Kidney epithelial cell (primary cell): ENCODE results near the gene TNN. TPM values are rescaled to one million over a fixed set of nuclear protein-coding genes. Genes with fewer than 3 reads are reported as not detected.

Experiments
- DNase-seq: peaks from one replicate; pipeline ENCODE4 v3.0.0-alpha.2; 2010; ENCODE audit warnings: low read depth
- H3K27me3 ChIP-seq: 2 replicates; pipeline ENCODE4 v1.6.0; 2011; ENCODE audit warnings: low read length; ENCODE audit not compliant: control insufficient read depth, insufficient read depth
- H3K36me3 ChIP-seq: 2 replicates; pipeline ENCODE4 v1.5.1; 2011; ENCODE audit warnings: low read length; ENCODE audit not compliant: control insufficient read depth, insufficient read depth
- H3K4me3 ChIP-seq: 2 replicates; pipeline ENCODE4 v1.5.1; 2011; ENCODE audit warnings: low read depth, mild to moderate bottlenecking, control low read depth, low read length
- total RNA-seq: library from RNA; depleted of rRNA; stranded (reverse); fragments of >200 nt; gene quantifications from 2 replicates; pipeline ENCODE4 v1.2.3, GENCODE V29; 2015
- TF ChIP-seq, protein P1 (sequence below): IDR thresholded peaks from 2 replicates; pipeline ENCODE4 v1.5.1; 2011; ENCODE audit warnings: mild to moderate bottlenecking, moderate library complexity, low read length, control low read depth, inconsistent platforms; ENCODE audit not compliant: insufficient read depth, poor library complexity, severe bottlenecking

The TNN gene
- total RNA-seq, 1 donor from 2014 or later: not detected

DNA sequence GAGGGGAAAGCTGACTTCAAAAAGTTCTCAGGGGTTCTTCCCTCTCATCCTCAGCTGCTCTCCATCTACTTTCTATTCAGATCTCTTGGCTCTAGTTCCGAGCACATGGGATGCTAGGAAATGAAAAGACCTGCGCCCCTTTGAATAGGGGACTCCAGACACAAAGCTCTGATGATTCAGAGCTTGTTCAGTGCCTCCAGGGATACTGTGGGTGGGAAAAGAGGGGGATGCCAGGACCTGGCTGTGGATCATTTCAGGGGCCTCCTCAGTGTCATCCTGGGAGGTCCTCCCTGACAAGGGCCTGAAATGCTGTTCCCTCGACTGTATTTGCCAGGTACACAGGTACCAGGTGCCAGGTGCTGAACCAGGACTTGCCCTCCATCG, 125.9 kb downstream of the TNN start:
- H3K4me3 ChIP-seq: no peak overlapping the region
- DNase-seq: no peak
- TF ChIP-seq, protein P1, sequence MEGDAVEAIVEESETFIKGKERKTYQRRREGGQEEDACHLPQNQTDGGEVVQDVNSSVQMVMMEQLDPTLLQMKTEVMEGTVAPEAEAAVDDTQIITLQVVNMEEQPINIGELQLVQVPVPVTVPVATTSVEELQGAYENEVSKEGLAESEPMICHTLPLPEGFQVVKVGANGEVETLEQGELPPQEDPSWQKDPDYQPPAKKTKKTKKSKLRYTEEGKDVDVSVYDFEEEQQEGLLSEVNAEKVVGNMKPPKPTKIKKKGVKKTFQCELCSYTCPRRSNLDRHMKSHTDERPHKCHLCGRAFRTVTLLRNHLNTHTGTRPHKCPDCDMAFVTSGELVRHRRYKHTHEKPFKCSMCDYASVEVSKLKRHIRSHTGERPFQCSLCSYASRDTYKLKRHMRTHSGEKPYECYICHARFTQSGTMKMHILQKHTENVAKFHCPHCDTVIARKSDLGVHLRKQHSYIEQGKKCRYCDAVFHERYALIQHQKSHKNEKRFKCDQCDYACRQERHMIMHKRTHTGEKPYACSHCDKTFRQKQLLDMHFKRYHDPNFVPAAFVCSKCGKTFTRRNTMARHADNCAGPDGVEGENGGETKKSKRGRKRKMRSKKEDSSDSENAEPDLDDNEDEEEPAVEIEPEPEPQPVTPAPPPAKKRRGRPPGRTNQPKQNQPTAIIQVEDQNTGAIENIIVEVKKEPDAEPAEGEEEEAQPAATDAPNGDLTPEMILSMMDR: no peak
- no peaks in the 10 kb centered on the region for H3K27me3 ChIP-seq
- no peaks in the 10 kb centered on the region for H3K36me3 ChIP-seq

DNA sequence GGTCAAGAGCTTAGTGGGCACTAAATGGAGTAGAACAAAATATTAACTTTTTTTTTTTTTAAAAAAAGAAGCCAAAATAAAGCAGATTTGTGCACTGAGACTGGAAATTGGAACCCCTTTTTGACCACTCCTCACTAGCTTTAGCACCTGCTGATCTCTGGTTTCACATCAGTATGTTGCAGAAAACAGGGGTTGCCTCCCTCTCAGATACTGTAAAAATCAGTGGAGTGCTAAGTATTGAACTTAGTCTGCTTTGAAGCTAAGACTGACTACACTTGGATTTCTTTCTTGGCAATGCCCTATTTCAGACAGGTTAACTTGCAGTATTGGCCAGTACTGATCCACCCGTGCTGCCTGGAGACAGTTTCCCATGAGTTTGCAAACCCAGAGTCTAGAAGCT, 127.6 kb downstream of the TNN start:
- H3K4me3 ChIP-seq: no peak overlapping the region
- no peak for DNase-seq
- H3K36me3 ChIP-seq: no peaks in the 10 kb centered on the region
- H3K27me3 ChIP-seq: no peaks in the 10 kb centered on the region
- TF ChIP-seq, protein P1: no peak

DNA sequence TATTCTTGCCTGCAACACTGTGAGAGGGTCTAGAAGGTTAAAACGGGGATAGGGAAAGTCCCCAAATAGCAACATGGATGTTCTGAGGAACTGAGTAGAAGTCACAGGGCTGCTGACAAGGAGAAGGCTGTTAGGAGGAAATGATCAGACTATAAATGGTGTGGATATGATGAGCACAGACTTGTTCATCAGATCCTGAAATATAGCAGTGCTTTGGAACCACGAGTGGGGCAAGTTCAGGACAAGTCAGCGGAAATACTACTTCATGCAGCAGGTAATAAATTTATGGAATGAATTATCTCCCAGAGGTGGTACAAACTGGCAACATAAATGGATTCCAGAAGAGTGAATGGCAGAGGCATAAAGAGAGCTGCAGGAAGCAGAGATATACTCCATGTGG, 128.2 kb downstream of the TNN start:
- TF ChIP-seq, protein P1: no peak
- Histone ChIP-seq H3K36me3 (no peaks in the 10 kb centered on the region), H3K4me3 (no peak overlapping the region), H3K27me3 (no peaks in the 10 kb centered on the region)
- DNase-seq: no peak

DNA sequence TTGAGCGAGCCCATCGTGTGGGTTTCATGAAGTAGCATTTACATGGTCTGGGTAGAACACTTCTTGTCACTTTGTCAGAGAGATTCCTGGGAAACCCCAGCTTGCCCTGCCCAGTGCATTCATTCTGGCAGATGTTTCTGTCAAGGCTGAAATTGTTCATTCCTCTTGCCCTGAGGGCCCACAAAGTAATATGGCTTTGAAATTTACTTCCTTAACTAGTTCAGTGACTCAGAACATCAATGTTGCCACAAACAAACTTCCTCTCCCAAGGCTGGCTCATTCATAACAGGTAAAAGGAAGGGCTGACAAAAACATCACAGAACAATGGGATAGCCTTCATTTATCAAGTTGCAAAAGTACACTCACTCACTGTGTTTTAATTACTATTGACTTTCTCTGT, 129.9 kb downstream of the TNN start:
- TF ChIP-seq, protein P1: no peak
- peak; percentile 58 for DNase-seq
- Histone ChIP-seq H3K4me3 (no peak overlapping the region), H3K27me3 (no peaks in the 10 kb centered on the region), H3K36me3 (no peaks in the 10 kb centered on the region)

Other genes starting within 250 kb of the TNN start
- 68.7 and 98.0 TPM in 2 replicates for gene CACYBP, start 67.9 kb upstream of the TNN start, total RNA-seq
- gene MRPS14, start 44.4 kb upstream of the TNN start, total RNA-seq: 19.4 and 21.0 TPM in 2 replicates
- 9.7 and 15.7 TPM in 2 replicates for gene KIAA0040, start 124.9 kb downstream of the TNN start, total RNA-seq